Heart right ventricle (tissue), 16 donors: ENCODE measurements around the gene CNOT6. TPM values are rescaled to one million over a fixed set of nuclear protein-coding genes. Genes with fewer than 3 reads are reported as not detected.

ENCODE experiments used
- ATAC-seq, 8 donors: fragments of 200-7000 bp; cut with Tn5 transposase; one replicate each; pipeline ENCODE4 v1.9.1; 2020; ENCODE audit warnings: mild to moderate bottlenecking in 8 of 8, moderate library complexity in 8 of 8, moderate number of reproducible peaks in 1 of 8
- DNase-seq, 2 donors: peaks; one replicate each; pipeline ENCODE4 v3.0.0-alpha.2; 2020
- H3K27ac ChIP-seq, 10 donors: fragments of 200-600 bp; sonication (generic) in 2 of 10; one replicate each; pipeline versions ENCODE4 v1.5.0 to v1.8.0; 2020 to 2022; ENCODE audit warnings: mild to moderate bottlenecking in 3 of 10
- H3K27me3 ChIP-seq, 7 donors: fragments of 200-600 bp; one replicate each; pipeline ENCODE4 v1.8.0; 2021 to 2022; ENCODE audit warnings: mild to moderate bottlenecking in 2 of 7
- H3K36me3 ChIP-seq, 9 donors: fragments of 200-600 bp; sonication (generic) in 1 of 9; one replicate each; pipeline versions ENCODE4 v1.5.0 to v1.8.0; 2020 to 2022; ENCODE audit warnings: mild to moderate bottlenecking in 2 of 9
- H3K4me1 ChIP-seq, 9 donors: fragments of 200-600 bp; sonication (generic) in 1 of 9; one replicate each; pipeline versions ENCODE4 v1.5.0 to v1.8.0; 2020 to 2022; ENCODE audit warnings: mild to moderate bottlenecking in 4 of 9
- H3K4me3 ChIP-seq, 10 donors: fragments of 200-600 bp; sonication (generic) in 2 of 10; one replicate each; pipeline versions ENCODE4 v1.5.0 to v1.8.0; 2020 to 2022; ENCODE audit warnings: mild to moderate bottlenecking in 7 of 10, moderate library complexity in 2 of 10
- H3K9me3 ChIP-seq, 11 donors: fragments of 200-600 bp in 10 of 11; sonication (generic) in 2 of 11; one replicate each; pipeline versions ENCODE4 v1.5.0 to v1.8.0; 2013 to 2022; ENCODE audit warnings: mild to moderate bottlenecking in 2 of 11, control low read depth in 1 of 11, moderate library complexity in 1 of 11
- CTCF ChIP-seq, 9 donors: fragments of 200-600 bp; sonication (generic) in 2 of 9; IDR thresholded peaks; one replicate each; pipeline versions ENCODE4 v1.5.0 to v1.8.0; 2021 to 2022; ENCODE audit warnings: antibody characterized with exemption in 9 of 9, mild to moderate bottlenecking in 5 of 9, moderate library complexity in 1 of 9
- WGBS, 2 donors: extraction: QIAGEN DNeasy Blood & Tissue Kit; methylation state at CpG; one replicate each; pipeline ENCODE4 v1.1.7; 2013; ENCODE audit warnings: inconsistent platforms in 1 of 2; 5-methylcytosine and 5-hydroxymethylcytosine counted together
- intact Hi-C, 10 donors: fragments of 100-400 bp; cut with DNase I; formaldehyde crosslinking; loops; one replicate each; pipeline versions ENCODE4 v1.11.1 to v1.14.2; 2022
- polyA plus RNA-seq, 2 donors: library from polyadenylated mRNA; stranded (reverse); fragments of 200-250 nt; gene quantifications; one replicate each; pipeline ENCODE4 v1.2.3, GENCODE V29; 2013
- total RNA-seq, 10 donors: library from RNA; stranded (reverse); fragmentation: NEBNext Ultra II Directional in 3 of 10; extraction: Animal tissue kit (Norgen Biotek cat#: 25700) in 3 of 10; gene quantifications; one replicate each; pipeline versions ENCODE4 v1.2.1 to v1.2.4, GENCODE V29; 2021 to 2023
- donor health status: Arrhythmogenic right ventricular cardiomyopathy.
- donor health status: ischemic (EF 13 %, LVEDD 7.1; RV severe dilation, severe dysfunction).
- donor health status: healthy with polysubstance abuse.
- donor health status: DM: no; HTN: yes; CAD: no.
- donor health status: DM: no; HTN: no; CAD: no.
- donor health status: ischemic (EF 25% LVEDD 6.9; RV normal size, moderate dysfunction).
- donor health status: ischemic (EF 25% LVEDD 5.7; RV mildly dilated, moderate dysfunction).
- donor health status: healthy.
- donor health status: DM: yes; HTN: yes; CAD: no.
- donor health status: Ischemic cardiomyopathy.
- donor health status: ischemic (EF 35%, LVEDD 5.7; RV mildly dilated, moderate dysfunction).
- donor health status: nonischemic (EF 11% LVEDD 7.7; RV severe dilation, severe dysfunction).
- donor health status: DM: yes; HTN: yes; CAD: no.
- donor health status: PGD.
- donor health status: ischemic (EF 29% LVEDD 5.4; RV normal size, mild dysfunction).
- donor health status: nonischemic (EF 23%, LVEDD 6.1; RV moderate dilation, normal function).

CNOT6 gene
- total and polyA plus RNA-seq, 12 donors, result 3.8 to 20.5 (median 13.1) TPM

- Histone ChIP-seq H3K4me3 (no peak overlapping the region), H3K27ac (no peak overlapping the region), H3K9me3 (no peaks in the 10 kb centered on the region), H3K27me3 (peaks cover 0 to 14% (median 0%) of the 10 kb centered on the region in 7 donors), H3K36me3 (peaks cover 0 to 13% (median 0%) of the 10 kb centered on the region in 9 donors), H3K4me1 (no peaks in the 10 kb centered on the region)
- intact Hi-C loops, result no loop called here
- ATAC-seq (no peak), DNase-seq (peak in 1 of 2 donors; percentile 8)
- WGBS, 2 donors, result 59% methylated on average over 11 of the region's 11 CpGs
- TF ChIP-seq CTCF (IDR thresholded peaks at IDR 0.05), result peak in 8 of 9 donors; percentile 40 to 76 (median 61)
Measured at GRCh38 chr5:180605554-180606214, 111.5 kb downstream of the CNOT6 start.

- H3K36me3 ChIP-seq, result peaks cover 0 to 13% (median 0%) of the 10 kb centered on the region in 9 donors
- no peak overlapping the region for H3K4me3 ChIP-seq
- H3K27me3 ChIP-seq, result peaks cover 0 to 14% (median 0%) of the 10 kb centered on the region in 7 donors
- ATAC-seq (no peak), DNase-seq (peak in 1 of 2 donors; percentile 5)
- TF ChIP-seq CTCF (IDR thresholded peaks at IDR 0.05), result no peak
- no peaks in the 10 kb centered on the region for H3K9me3 ChIP-seq
- 84% methylated on average over 21 of the region's 21 CpGs for WGBS, 2 donors
- intact Hi-C loops, result no loop called here
- H3K27ac ChIP-seq, result no peak overlapping the region
- H3K4me1 ChIP-seq, result no peaks in the 10 kb centered on the region
Measured at GRCh38 chr5:180606215-180606785, 112.1 kb downstream of the CNOT6 start.

- TF ChIP-seq CTCF (IDR thresholded peaks at IDR 0.05), result no peak
- intact Hi-C loops, result no loop called here
- Histone ChIP-seq H3K36me3 (peaks cover 0 to 22% (median 0%) of the 10 kb centered on the region in 9 donors), H3K9me3 (no peaks in the 10 kb centered on the region), H3K4me3 (no peak overlapping the region), H3K4me1 (no peaks in the 10 kb centered on the region), H3K27ac (no peak overlapping the region), H3K27me3 (peaks cover 0 to 14% (median 0%) of the 10 kb centered on the region in 7 donors)
- 55 to 65% methylated on average over 18 of the region's 18 CpGs for WGBS, 2 donors
- ATAC-seq (no peak), DNase-seq (no peak)
Measured at GRCh38 chr5:180607861-180608571, 113.8 kb downstream of the CNOT6 start.

- intact Hi-C loops, result no loop called here
- WGBS, 2 donors, result 90% methylated on average over 26 of the region's 26 CpGs
Measured at GRCh38 chr5:180608572-180609310, 114.6 kb downstream of the CNOT6 start.

More at GRCh38 chr5:180608572-180609310, 114.6 kb downstream of the CNOT6 start:
- H3K27ac ChIP-seq, result no peak overlapping the region
- H3K4me1 ChIP-seq, result no peaks in the 10 kb centered on the region
- ATAC-seq (no peak), DNase-seq (peak in 1 of 2 donors; percentile 5)
- H3K9me3 ChIP-seq, result no peaks in the 10 kb centered on the region
- H3K36me3 ChIP-seq, result peaks cover 0 to 22% (median 0%) of the 10 kb centered on the region in 9 donors
- peaks cover 0 to 14% (median 0%) of the 10 kb centered on the region in 7 donors for H3K27me3 ChIP-seq
- no peak for TF ChIP-seq CTCF (IDR thresholded peaks at IDR 0.05)
- no peak overlapping the region for H3K4me3 ChIP-seq
